ENCODE results near the gene PLPPR1. TPM values are rescaled to one million over a fixed set of nuclear protein-coding genes. Genes with fewer than 3 reads are reported as not detected.
A peak's percentile ranks its signal among the peaks of the same experiment; 100 is the strongest.

PLPPR1 gene
- total RNA-seq, 1 experiment from 2014 or later, result 2.4 TPM

- no peaks in the 10 kb centered on the region for H3K23me2 ChIP-seq (ENCODE audit: insufficient read length, low read depth, low read length, poor library complexity, severe bottlenecking)
- no peak overlapping the region for H3T11ph ChIP-seq (ENCODE audit: low read length)
- H3K14ac ChIP-seq (ENCODE audit: insufficient read depth, low read length), result no peak overlapping the region
- H4K91ac ChIP-seq (ENCODE audit: insufficient read length, low read depth, low read length), result no peak overlapping the region
- no peak overlapping the region for H3K27ac ChIP-seq (ENCODE audit: insufficient read length, low read depth, low read length)
- no peaks in the 10 kb centered on the region for H3K27me3 Mint-ChIP-seq (ENCODE audit: low read depth)
- H3K79me1 ChIP-seq (ENCODE audit: insufficient read depth, low read depth, low read length, poor library complexity, severe bottlenecking), result no peaks in the 10 kb centered on the region
- no peaks in the 10 kb centered on the region for H3K27me3 ChIP-seq (ENCODE audit: insufficient read depth, low read length)
- no CpG with 5 or more reads among the region's 4 CpGs for WGBS (ENCODE audit: extremely low coverage, insufficient read length, low lambda C conversion rate)
- peak overlapping the region in 1 of 2 experiments; percentile 23; a peak in 3 of 5 replicates for H3K4me3 Mint-ChIP-seq
- H2BK12ac ChIP-seq (ENCODE audit: insufficient read length, low read depth, low read length), result no peak overlapping the region
- H4K20me1 ChIP-seq (ENCODE audit: control insufficient read depth, insufficient read depth, insufficient read length), result no peaks in the 10 kb centered on the region
- no peak for DNase-seq
- H3K18ac ChIP-seq (ENCODE audit: insufficient read length, low read depth, low read length), result no peak overlapping the region
- H3K4ac ChIP-seq (ENCODE audit: low read depth, low read length), result no peak overlapping the region
- H3K4me1 Mint-ChIP-seq, result peaks cover 40 to 44% of the 10 kb centered on the region in 2 experiments
- H3K36me3 Mint-ChIP-seq (ENCODE audit: insufficient read depth in 1 of 3, low read depth in 3 of 3), result no peaks in the 10 kb centered on the region; a peak in 1 of 7 replicates
- H3K27ac Mint-ChIP-seq, result peak overlapping the region in 2 of 3 experiments; percentile 33 to 93; a peak in 4 of 7 replicates
- H3K9me3 ChIP-seq (ENCODE audit: control insufficient read depth, low read depth, low read length), result no peaks in the 10 kb centered on the region
- H4K8ac ChIP-seq (replicated peaks; ENCODE audit: insufficient read length, low read depth, low read length), result no peak overlapping the region
- H3K79me2 ChIP-seq (ENCODE audit: insufficient read depth, low read length), result no peaks in the 10 kb centered on the region
- no peak overlapping the region for H2AFZ ChIP-seq (ENCODE audit: low read length)
- TF ChIP-seq CTCF (conservative IDR thresholded peaks at IDR 0.05), result no peak
- H2BK5ac ChIP-seq (ENCODE audit: insufficient read length, low read length), result no peak overlapping the region
- H2AK5ac ChIP-seq (ENCODE audit: insufficient read length, low read length), result no peak overlapping the region
- H2BK120ac ChIP-seq (ENCODE audit: low read depth, low read length, poor library complexity, severe bottlenecking), result no peak overlapping the region
- no peaks in the 10 kb centered on the region for H3K9me3 Mint-ChIP-seq
- H3K23ac ChIP-seq (ENCODE audit: insufficient read length, low read depth, low read length), result no peak overlapping the region
- H4K5ac ChIP-seq (ENCODE audit: insufficient read length, low read depth, low read length), result no peak overlapping the region
- H3K4me2 ChIP-seq (ENCODE audit: insufficient read depth, insufficient read length, low read length), result no peak overlapping the region
- H2BK15ac ChIP-seq (ENCODE audit: low read depth, low read length), result no peak overlapping the region
- no peak overlapping the region for H3K56ac ChIP-seq (ENCODE audit: insufficient read length, low read depth, low read length)
- H3K4me1 ChIP-seq (ENCODE audit: insufficient read depth, low read length), result peaks cover 15% of the 10 kb centered on the region; the same call in 1 of the 2 replicates
- no peak overlapping the region for H2BK20ac ChIP-seq (ENCODE audit: low read depth, low read length, poor library complexity, severe bottlenecking)
- no peak overlapping the region for H3K9ac ChIP-seq (ENCODE audit: extremely low read depth, insufficient read length, low read length)
Measured at GRCh38 chr9:101115102-101115501, 86.6 kb downstream of the PLPPR1 start.
